CD4-positive, alpha-beta T cell treated with Interleukin-2 at 100 ng/mL for 4 hours (primary cell): ENCODE data around the gene CYS1.
"Not testable (repeated sequence)": the region's sequence is repeated elsewhere in the genome, so short reads cannot be mapped to it uniquely, and the experiment has no call there.

Experiments
- DNase-seq: peaks from one replicate; pipeline ENCODE4 v3.0.0-alpha.2; 2020; ENCODE audit warnings: low spot score

The CYS1 gene

GRCh38 chr2:10046931-10047330 lies 33.3 kb downstream of the CYS1 start:
- DNase-seq: no peak

DNA sequence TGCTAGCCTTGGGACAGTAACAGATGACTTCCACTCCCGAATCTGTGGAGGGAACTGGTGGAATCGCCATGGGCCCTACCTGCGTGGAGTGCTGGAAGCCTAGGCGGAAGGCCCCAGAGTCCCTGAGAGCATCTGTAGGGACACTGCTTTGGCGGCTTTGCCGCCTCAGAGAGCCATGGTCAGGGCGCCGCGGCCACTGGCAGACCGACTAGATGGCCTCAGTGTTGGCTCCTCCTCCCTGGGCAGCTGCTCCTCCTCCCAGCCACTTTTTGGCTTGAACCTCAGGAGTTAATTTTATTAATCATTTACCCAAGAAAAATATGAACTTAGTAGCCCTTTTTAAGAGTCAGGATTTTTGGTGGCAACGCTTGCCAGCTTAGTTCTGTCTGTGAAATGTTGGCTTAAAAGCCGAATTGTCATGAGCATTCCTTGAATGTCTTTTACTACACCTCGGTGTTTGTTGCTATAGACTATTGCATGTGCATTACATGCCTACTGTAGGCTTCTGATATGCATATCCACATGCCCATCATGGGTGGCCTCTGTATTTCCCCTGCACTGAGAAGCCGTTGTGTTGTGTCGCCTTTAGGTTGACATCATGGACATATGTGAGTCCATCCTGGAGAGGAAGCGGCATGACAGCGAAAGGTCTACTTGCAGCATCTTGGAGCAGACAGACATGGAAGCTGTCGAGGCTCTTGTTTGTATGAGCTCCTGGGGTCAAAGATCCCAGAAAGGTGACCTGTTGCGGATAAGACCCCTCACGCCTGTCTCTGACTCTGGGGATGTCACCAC lies 34.5 kb downstream of the CYS1 start:
- no peak for DNase-seq

DNA sequence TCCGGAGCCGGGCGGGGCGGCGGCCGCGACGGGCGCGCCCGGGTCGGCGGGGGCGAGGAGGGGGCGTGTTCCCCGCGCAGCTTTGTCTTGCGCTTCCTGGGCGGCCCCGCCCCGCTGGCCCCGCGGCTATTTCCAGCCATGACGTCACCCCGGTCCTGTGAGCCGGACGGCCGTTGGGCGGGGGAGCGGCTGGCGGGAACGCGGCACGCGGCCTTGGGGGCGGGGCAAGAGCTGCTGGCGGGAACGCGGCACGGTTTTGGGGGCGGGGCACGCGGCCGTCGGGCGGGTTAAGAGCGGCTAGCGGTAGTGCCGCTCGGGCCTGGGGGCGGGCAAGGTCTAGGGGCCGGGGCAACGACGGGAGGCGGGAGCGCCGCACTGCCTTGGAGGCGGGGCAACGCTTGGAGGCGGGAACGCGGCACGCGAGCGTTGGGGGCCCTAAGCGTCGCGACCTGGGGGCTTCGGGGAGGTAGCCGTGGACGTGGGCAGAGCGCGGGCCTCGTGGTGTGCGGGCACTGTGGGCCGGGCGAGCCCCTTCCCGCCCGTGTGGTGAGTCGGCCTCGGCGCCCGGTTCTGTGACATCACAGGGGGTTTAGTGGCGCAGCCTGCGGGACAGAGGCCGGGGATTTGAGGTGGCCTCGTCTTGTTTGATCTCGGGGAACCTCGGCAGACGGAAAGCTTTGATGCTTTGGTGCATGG lies 36.2 kb downstream of the CYS1 start:
- peak; percentile 97 for DNase-seq

- peak; percentile 81 for DNase-seq
These were observed 36.8 kb downstream of the CYS1 start, which contains the start of gene KLF11 for GRCh38 chr2:10043256-10043905. Gene KLF11, plus strand, starts transcription at chr2:10043550. Its CDS starts 167 bp downstream, at chr2:10043717.

DNA sequence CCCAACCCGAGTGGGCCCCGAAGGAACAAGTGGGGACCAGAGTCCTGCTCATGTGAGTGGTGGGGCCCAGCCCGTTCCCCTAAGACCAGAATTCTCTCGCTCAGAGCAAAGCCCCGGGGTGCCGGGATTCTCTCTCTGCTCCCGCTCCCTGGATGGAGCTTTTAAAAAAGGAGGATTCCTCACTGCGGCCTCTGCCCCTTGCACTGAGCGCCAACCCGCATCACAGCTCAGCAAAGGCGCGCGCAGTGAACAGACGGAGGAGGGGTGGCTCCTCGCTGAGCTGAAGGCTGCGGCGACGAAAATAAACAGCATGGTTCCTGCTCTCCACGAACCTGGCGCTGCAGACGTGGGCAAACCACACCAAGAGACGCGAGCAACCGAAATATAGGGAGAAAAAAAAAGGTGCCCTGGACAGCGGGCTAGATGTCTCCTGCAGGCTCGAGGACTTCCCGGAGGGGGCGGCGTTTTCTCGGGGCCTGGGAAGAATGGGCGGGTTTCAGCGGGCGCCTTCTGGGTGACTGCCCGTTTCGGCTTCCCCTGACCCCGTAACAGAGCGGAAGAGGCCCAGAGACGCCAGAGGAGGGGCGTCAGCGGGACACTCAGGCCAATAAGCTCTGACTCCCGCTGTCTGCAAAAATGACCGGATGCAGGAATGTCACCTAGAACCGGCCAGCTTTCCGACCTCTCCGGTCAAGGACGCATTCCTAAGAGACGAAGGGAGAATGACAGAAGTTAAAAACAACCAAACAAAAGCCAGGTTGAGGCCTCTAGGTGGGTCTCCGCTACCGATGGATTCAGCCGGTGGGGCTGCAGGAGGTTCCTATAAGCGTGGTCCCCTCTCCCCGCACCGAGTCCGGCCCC lies 37.7 kb downstream of the CYS1 start:
- peak; percentile 13 for DNase-seq

- DNase-seq: no peak
These were observed 38.5 kb downstream of the CYS1 start for GRCh38 chr2:10041711-10042110.

DNA sequence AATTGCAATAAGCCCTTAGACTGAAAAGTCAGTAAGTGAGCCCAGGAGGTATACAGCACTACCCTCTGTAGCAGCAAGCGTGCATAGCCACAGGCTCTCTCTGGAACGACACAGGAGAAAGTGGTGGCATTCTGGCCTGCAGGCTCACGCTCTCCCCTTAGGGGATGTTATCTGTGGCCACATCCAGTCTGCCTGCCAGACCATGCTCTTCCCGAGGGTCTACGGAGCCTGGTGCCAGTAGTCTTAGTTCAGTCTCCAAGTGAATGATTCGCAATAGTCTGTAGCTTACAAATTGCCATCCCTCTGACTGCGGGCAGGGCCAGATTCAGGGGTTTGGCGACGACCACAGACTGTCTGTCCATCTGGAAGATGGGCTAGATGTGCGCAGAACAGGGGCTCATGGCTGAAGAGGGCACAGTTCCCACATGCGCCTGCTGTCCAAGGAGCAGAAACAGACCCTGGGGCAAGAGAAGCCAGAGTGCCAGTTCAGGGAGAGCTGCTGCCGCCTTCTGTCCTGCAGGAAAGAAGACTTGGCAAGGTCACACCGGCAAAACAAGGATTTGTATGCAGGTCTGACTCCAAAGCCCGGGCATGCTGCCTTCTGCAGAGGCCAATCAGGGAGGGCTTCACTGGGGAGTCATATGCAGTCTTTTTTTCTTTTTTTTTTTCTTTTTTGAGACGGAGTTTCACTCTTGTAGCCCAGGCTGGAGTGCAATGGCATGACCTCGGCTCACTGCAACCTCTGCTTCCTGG lies 40.4 kb downstream of the CYS1 start:
- DNase-seq: no peak

GRCh38 chr2:10038716-10039115 lies 41.5 kb downstream of the CYS1 start:
- no peak for DNase-seq

DNA sequence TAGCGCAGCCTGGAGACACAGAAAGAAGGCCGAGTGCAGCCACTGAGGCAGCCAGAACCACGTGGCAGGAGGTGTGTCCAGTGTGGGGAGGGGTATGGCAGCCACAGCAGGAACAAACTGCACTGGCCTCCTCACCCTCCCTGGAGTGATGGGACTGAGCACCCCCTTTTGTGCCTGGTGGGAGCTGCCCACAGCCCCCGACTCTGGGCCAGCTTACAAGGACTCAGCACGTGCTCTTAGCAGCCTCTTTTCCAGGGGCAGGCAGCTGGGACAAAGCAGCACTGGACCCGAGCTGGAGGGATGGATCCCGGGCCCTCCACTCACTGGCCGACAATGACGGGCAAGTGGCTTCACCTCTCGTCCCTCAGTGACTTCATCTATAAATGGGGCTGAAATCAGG lies 42.1 kb downstream of the CYS1 start:
- DNase-seq: no peak

- DNase-seq: peak; percentile 65
These were observed 43.9 kb downstream of the CYS1 start for GRCh38 chr2:10036095-10036884.

DNA sequence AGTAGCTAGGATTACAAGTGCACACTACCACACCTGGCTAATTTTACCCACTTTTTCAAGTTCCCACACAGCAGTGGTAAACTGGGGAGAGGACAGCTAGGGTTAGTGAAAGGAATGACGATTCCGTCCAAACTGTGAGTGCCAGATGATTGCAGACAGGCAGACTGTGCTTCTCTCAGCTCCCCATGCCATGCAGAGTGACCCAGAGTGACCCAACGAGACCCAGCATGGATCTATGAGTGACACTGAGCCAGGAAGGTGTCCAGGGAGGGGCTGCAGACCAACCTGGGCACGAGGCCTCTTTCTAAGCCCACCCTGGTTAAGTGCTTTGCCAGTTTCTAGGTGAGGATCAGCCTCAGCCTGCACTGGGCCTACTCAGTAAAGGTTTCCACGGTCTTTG lies 44.6 kb downstream of the CYS1 start:
- no peak for DNase-seq

DNA sequence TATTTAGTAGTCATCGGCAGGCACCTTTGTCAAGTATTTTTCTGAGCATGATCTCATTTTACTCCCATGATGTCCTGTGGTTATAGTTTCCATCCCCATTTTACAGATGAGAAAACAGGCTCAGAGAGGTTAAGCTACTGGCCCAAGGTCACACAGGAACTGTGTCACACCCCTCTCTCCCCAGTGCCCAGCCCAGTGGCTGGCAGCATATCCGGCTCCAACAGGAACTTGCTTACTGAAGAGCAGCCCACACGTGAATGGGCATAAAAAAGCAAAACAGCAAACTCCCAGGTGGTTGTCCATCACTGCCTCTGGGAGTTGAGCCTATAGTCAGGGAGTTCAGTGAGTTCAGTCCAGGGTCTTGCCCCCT lies 45.2 kb downstream of the CYS1 start:
- peak; percentile 28 for DNase-seq

DNA sequence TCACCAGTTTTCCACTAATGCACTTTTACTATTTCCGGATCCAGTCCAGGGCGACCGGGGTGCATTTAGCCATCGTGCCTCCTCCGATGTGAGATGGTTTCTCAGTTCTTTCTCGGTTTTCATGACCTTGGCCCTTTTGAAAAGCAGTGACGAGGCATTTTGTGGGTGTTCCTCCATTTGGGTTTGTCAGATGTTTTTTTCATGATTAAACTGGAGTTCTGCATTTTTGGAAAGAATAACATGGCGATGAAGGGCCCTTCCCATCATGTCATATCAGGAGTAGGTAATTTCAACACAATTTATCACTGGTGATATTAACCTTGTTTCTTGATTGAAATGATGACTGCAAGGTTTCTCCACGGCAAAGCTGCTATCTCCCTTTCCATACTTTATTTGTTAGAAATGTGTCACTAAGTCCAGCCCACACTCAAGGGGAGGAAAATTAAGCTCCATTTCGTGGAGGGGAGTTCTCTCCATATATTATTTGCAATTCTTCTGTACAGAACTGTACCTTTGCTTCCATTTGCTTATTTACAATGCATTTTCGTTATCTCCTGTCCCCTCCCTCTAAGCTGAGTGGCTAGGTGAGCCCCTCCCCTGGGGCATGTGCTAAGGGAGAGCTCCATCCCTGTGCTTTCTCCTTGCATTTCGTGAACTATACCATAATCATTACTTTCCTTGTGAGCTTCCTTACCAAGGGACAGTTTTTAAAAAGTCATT lies 45.7 kb downstream of the CYS1 start:
- DNase-seq: no peak

- DNase-seq: no peak
These were observed 46.8 kb downstream of the CYS1 start for GRCh38 chr2:10033251-10034006.

DNA sequence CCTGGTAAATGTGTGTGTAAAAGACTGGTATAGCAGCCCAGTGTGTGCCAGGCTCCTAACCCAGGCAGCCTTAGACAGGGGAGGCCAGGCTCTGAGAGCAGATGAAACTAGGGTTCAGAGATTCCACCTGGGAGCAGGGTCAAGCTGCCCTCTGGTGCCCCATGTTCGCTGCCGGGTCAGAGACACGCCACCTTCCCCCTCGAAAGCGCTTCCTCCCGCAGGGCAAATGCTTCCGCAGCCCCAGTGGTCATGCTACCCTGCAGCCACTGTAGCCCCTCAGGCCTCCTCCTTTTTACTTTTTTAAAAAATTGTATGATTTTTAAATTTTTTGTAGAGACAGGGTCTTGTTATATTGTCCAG lies 47.5 kb downstream of the CYS1 start:
- no peak for DNase-seq

- DNase-seq: no peak
These were observed 48.1 kb downstream of the CYS1 start for GRCh38 chr2:10031886-10032745.

DNA sequence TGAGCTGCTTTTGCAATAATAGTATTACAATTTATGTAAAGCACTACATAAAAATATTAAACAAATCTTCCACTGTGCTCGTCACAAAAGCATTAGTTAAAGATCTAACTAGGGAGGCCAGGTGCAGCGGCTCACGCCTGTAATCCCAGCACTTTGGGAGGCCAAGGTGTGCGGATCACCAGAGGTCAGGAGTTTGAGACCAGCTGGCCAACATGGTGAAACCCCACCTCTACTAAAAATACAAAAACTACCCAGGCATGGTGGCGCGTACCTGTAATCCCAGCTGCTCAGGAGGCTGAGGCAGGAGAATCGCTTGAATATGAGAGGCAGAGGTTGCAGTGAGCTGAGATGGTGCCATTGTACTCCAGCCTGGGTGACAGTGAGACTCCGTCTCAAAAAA lies 49.4 kb downstream of the CYS1 start:
- DNase-seq: not testable (repeated sequence)

- no peak for DNase-seq
These were observed 49.9 kb downstream of the CYS1 start for GRCh38 chr2:10030311-10030736.
